ENCODE measurements around the gene TKTL2.

The TKTL2 gene

GRCh38 chr4:163448540-163449203, 24.9 kb downstream of the TKTL2 start:
- TF ChIP-seq TAF1 (IDR thresholded peaks at IDR 0.05; ENCODE audit: borderline replicate concordance, insufficient read depth, low read length), result no peak
- no peak for TF ChIP-seq FOXP2 (optimal IDR thresholded peaks at IDR 0.05; ENCODE audit: borderline replicate concordance, extremely low read depth, extremely low read length, insufficient read depth)
- no peak for TF ChIP-seq REST (IDR thresholded peaks at IDR 0.05; ENCODE audit: insufficient read depth in 1 of 2, low read depth in 2 of 2, low read length in 2 of 2)
- TF ChIP-seq POLR2AphosphoS5 (IDR thresholded peaks at IDR 0.05; ENCODE audit: low read depth, low read length), result no peak
- TF ChIP-seq SIN3A (IDR thresholded peaks at IDR 0.05; ENCODE audit: borderline replicate concordance, insufficient read depth, low read length), result no peak

DNA sequence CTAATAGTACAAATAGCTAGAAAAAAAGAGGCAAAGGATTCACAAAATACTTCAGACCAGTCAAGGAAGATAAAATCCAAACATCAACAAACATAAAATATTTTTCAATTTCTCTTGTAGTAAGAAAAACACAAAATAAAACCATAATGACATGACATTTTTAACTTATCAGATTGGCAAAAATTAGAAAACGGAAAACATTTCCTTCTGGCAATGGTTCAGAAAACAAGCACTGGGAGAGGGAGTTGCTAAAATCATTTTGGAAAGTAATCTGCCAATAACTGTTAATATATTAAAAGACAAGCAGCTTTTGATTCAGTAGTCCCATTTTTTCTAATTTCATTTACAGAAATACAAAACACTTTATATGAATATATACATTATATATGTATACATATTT, 26.1 kb downstream of the TKTL2 start:
- TF ChIP-seq TAF1 (IDR thresholded peaks at IDR 0.05; ENCODE audit: borderline replicate concordance, insufficient read depth, low read length), result no peak
- TF ChIP-seq FOXP2 (optimal IDR thresholded peaks at IDR 0.05; ENCODE audit: borderline replicate concordance, extremely low read depth, extremely low read length, insufficient read depth), result no peak
- TF ChIP-seq SIN3A (IDR thresholded peaks at IDR 0.05; ENCODE audit: borderline replicate concordance, insufficient read depth, low read length), result no peak
- no peak for TF ChIP-seq POLR2AphosphoS5 (IDR thresholded peaks at IDR 0.05; ENCODE audit: low read depth, low read length)
- TF ChIP-seq REST (IDR thresholded peaks at IDR 0.05; ENCODE audit: insufficient read depth in 1 of 2, low read depth in 2 of 2, low read length in 2 of 2), result no peak

- TF ChIP-seq FOXP2 (optimal IDR thresholded peaks at IDR 0.05; ENCODE audit: borderline replicate concordance, extremely low read depth, extremely low read length, insufficient read depth) (no peak), TAF1 (IDR thresholded peaks at IDR 0.05; ENCODE audit: borderline replicate concordance, insufficient read depth, low read length) (no peak)
These were observed 33.5 kb downstream of the TKTL2 start for GRCh38 chr4:163440040-163440439.

All from PFSK-1 (cell line).